NB4 (cell line): ENCODE results near the gene MALSU1.

Source experiments
- CTCF ChIP-seq: IDR thresholded peaks from one replicate; pipeline ENCODE4 v1.5.1; 2012; ENCODE audit warnings: low read depth, low read length
- MYC ChIP-seq: IDR thresholded peaks from 2 replicates; pipeline ENCODE4 v1.6.1; 2011; ENCODE audit warnings: low read depth, low read length
- POLR2A ChIP-seq: IDR thresholded peaks from 2 replicates; pipeline ENCODE4 v1.6.1; 2011; ENCODE audit warnings: mild to moderate bottlenecking; ENCODE audit not compliant: insufficient read length; ENCODE audit errors: extremely low read depth

GRCh38 chr7:23264916-23265458, 34.2 kb upstream of the MALSU1 start:
- TF ChIP-seq POLR2A (no peak), CTCF (no peak), MYC (no peak)
